ENCODE data around the gene EXOC8. TPM values are rescaled to one million over a fixed set of nuclear protein-coding genes. Genes with fewer than 3 reads are reported as not detected.

Gene EXOC8
- total RNA-seq, 1 experiment from 2014 or later = 24.0 TPM

DNA sequence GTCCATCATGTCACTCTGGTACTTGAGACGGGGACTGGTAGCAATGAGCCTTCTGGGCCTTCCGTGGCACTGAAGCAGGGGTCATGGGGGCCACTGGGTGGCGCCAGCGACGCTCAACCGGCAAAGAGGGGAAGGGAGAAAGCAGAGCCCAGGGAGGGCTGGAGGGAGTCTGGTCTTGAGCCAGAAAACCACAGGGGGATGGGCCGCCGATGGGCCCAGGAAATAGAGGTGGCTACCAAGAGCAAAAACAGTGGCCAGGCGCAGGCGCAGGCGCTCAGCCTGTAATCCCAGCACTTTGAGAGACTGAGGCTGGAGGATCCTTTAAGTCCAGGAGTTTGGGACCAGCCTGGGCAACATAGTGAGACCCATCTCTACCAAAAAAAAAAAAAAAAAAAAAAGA, 21.8 kb downstream of the EXOC8 start:
- CTCF ChIA-PET = interaction anchor here (0.6 to 3.0 kb wide), 17 partner anchors 9 to 1922 kb away, joined by 3 to 19 read pairs (median 3); no protein-coding TSS in a partner anchor
- no peak overlapping the region for H3K27ac Mint-ChIP-seq (ENCODE audit: low read depth, unreplicated experiment)
- POLR2A ChIA-PET = interaction anchor here (0.6 to 1.2 kb wide), 4 partner anchors 21 to 74 kb away, joined by 3 to 4 read pairs (median 4); partner anchors contain the start of gene EXOC8
- peaks cover 6% of the 10 kb centered on the region for H3K4me1 Mint-ChIP-seq (ENCODE audit: insufficient read depth, unreplicated experiment)
- DNase-seq (ENCODE audit: unreplicated experiment) = peak; percentile 73
- H3K9me3 Mint-ChIP-seq (ENCODE audit: unreplicated experiment) = no peaks in the 10 kb centered on the region
- TF ChIP-seq, protein P1, sequence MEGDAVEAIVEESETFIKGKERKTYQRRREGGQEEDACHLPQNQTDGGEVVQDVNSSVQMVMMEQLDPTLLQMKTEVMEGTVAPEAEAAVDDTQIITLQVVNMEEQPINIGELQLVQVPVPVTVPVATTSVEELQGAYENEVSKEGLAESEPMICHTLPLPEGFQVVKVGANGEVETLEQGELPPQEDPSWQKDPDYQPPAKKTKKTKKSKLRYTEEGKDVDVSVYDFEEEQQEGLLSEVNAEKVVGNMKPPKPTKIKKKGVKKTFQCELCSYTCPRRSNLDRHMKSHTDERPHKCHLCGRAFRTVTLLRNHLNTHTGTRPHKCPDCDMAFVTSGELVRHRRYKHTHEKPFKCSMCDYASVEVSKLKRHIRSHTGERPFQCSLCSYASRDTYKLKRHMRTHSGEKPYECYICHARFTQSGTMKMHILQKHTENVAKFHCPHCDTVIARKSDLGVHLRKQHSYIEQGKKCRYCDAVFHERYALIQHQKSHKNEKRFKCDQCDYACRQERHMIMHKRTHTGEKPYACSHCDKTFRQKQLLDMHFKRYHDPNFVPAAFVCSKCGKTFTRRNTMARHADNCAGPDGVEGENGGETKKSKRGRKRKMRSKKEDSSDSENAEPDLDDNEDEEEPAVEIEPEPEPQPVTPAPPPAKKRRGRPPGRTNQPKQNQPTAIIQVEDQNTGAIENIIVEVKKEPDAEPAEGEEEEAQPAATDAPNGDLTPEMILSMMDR (IDR thresholded peaks at IDR 0.05; ENCODE audit: unreplicated experiment) = peak; percentile 69
- no peak overlapping the region for H3K4me3 Mint-ChIP-seq (ENCODE audit: unreplicated experiment)
- no TSS peak for BruUV-seq (replicated peaks)
- no peaks in the 10 kb centered on the region for H3K36me3 Mint-ChIP-seq (ENCODE audit: insufficient read depth, unreplicated experiment)
- no peaks in the 10 kb centered on the region for H3K27me3 Mint-ChIP-seq (ENCODE audit: insufficient read depth, unreplicated experiment)
- intact Hi-C loops (cut with micrococcal nuclease) = loop anchor here (1.0 kb wide), 1 partner anchor 274 kb away; no protein-coding TSS in a partner anchor

DNA sequence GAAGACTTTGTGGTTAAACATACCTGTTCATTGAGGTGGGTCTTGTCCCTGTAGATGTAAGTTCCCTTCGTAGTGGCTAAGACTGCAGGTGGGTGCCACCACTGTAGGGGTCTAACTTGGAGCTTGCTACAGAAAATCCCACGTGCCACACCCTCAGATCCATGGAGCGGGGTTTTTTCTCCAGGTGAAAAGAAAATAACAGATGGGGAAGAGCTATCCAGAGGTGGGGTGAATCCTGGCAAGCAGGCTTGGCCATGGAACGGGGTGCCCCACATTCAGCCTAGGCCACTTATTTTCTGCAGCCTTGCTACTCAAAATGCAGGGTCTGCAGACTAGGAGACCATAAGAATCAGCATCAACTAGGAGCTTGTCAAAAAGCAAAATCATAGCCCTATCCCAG, 24.0 kb downstream of the EXOC8 start:
- no peaks in the 10 kb centered on the region for H3K27me3 Mint-ChIP-seq (ENCODE audit: insufficient read depth, unreplicated experiment)
- intact Hi-C loops (cut with micrococcal nuclease) = no loop called here
- H3K36me3 Mint-ChIP-seq (ENCODE audit: insufficient read depth, unreplicated experiment) = no peaks in the 10 kb centered on the region
- TF ChIP-seq, protein P1 (IDR thresholded peaks at IDR 0.05; ENCODE audit: unreplicated experiment) = no peak
- ChIA-PET POLR2A (interaction anchor here (0.6 kb wide), 1 partner anchor 288 kb away, joined by 4 read pairs; no protein-coding TSS in a partner anchor), CTCF (interaction anchor here (0.7 to 1.1 kb wide), 3 partner anchors 79 to 282 kb away, joined by 3 to 4 read pairs (median 4); no protein-coding TSS in a partner anchor)
- DNase-seq (ENCODE audit: unreplicated experiment) = no peak
- H3K27ac Mint-ChIP-seq (ENCODE audit: low read depth, unreplicated experiment) = no peak overlapping the region
- H3K4me1 Mint-ChIP-seq (ENCODE audit: insufficient read depth, unreplicated experiment) = peaks cover 6% of the 10 kb centered on the region
- BruUV-seq (replicated peaks) = no TSS peak
- H3K4me3 Mint-ChIP-seq (ENCODE audit: unreplicated experiment) = no peak overlapping the region
- H3K9me3 Mint-ChIP-seq (ENCODE audit: unreplicated experiment) = no peaks in the 10 kb centered on the region

DNA sequence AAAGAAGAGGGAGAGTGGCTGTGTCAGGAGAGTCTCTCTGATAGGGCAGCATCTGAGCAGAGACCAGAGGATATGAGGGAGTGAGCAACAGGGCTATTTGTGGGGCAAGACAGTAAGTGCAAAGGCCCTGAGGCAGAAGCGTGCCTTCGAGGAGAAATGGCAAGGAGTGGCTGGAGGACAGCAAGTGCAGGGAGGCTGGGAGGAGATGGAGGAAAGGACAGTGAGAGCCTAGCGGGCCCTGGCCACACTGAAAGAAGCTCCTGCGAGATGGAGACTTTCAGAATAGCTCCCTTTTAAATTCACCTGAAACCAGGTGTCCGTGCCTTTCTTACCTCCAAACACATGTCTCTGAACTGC, 25.2 kb downstream of the EXOC8 start:
- no TSS peak for BruUV-seq (replicated peaks)
- Mint-ChIP-seq H3K36me3 (ENCODE audit: insufficient read depth, unreplicated experiment) (no peaks in the 10 kb centered on the region), H3K27ac (ENCODE audit: low read depth, unreplicated experiment) (no peak overlapping the region), H3K27me3 (ENCODE audit: insufficient read depth, unreplicated experiment) (no peaks in the 10 kb centered on the region), H3K4me3 (ENCODE audit: unreplicated experiment) (no peak overlapping the region), H3K4me1 (ENCODE audit: insufficient read depth, unreplicated experiment) (peaks cover 6% of the 10 kb centered on the region), H3K9me3 (ENCODE audit: unreplicated experiment) (peaks cover 3% of the 10 kb centered on the region)
- ChIA-PET POLR2A (interaction anchor here (1.3 kb wide), 1 partner anchor 25 kb away, joined by 4 read pairs; the partner anchor contains the start of genes EXOC8 and SPRTN), CTCF (interaction anchor here (0.6 to 1.2 kb wide), 2 partner anchors 29 to 45 kb away, joined by 3 read pairs; no protein-coding TSS in a partner anchor)
- intact Hi-C loops (cut with micrococcal nuclease) = no loop called here
- DNase-seq (ENCODE audit: unreplicated experiment) = no peak
- TF ChIP-seq, protein P1 (IDR thresholded peaks at IDR 0.05; ENCODE audit: unreplicated experiment) = no peak

DNA sequence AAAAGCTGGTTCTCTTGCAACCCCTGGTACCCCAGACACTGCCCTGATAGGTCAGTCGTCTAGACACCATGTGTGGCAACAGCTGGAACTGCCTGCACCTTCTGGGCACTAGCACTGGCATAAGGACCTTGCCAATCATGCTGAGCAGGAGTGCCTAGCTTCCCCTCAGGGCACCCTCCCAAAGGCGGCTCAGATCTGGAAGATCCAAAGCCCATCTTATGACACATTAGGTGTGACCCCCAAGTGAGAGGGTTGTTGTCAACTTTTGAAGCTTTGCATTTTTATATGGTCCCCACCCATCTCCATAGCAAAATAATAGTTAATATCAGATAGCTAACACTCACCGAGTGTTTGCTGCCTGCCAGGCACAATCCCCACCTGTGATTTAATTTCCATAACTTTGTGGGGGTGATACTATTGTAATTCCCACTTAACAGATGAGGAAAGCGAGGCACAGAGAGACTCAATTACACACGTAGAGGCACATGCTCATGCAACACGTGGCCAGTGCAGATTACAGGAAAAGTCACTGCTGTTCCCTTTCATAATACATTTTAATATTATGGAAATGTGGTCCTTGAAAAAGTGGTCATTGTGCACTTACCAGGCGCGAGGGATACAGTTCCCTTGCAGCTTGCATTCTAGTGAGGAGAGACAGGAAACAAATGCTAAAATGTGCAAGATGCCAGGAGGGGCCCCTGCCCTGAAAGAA, 25.8 kb downstream of the EXOC8 start:
- no TSS peak for BruUV-seq (replicated peaks)
- no peak overlapping the region for H3K27ac Mint-ChIP-seq (ENCODE audit: low read depth, unreplicated experiment)
- no peaks in the 10 kb centered on the region for H3K27me3 Mint-ChIP-seq (ENCODE audit: insufficient read depth, unreplicated experiment)
- intact Hi-C loops (cut with micrococcal nuclease) = no loop called here
- TF ChIP-seq, protein P1 (IDR thresholded peaks at IDR 0.05; ENCODE audit: unreplicated experiment) = no peak
- CTCF ChIA-PET = interaction anchor here (0.6 to 1.2 kb wide), 2 partner anchors 28 to 46 kb away, joined by 3 read pairs; no protein-coding TSS in a partner anchor
- POLR2A ChIA-PET = interaction anchor here (0.6 to 1.3 kb wide), 2 partner anchors 26 to 45 kb away, joined by 4 to 6 read pairs; partner anchors contain the start of genes EXOC8 and SPRTN
- H3K4me1 Mint-ChIP-seq (ENCODE audit: insufficient read depth, unreplicated experiment) = peaks cover 6% of the 10 kb centered on the region
- no peak overlapping the region for H3K4me3 Mint-ChIP-seq (ENCODE audit: unreplicated experiment)
- H3K9me3 Mint-ChIP-seq (ENCODE audit: unreplicated experiment) = peaks cover 6% of the 10 kb centered on the region
- no peaks in the 10 kb centered on the region for H3K36me3 Mint-ChIP-seq (ENCODE audit: insufficient read depth, unreplicated experiment)
- no peak for DNase-seq (ENCODE audit: unreplicated experiment)
